Adrenal gland (tissue), 19 donors: ENCODE data around the gene SP3. TPM values are rescaled to one million over a fixed set of nuclear protein-coding genes. Genes with fewer than 3 reads are reported as not detected.

Experiments
- DNase-seq, 7 donors: peaks; one replicate each; pipeline ENCODE4 v3.0.0-alpha.2; 2019 to 2020
- H3K27ac ChIP-seq, 5 donors: fragments of 200-600 bp; sonication (generic) in 4 of 5; 1 replicate in 3 of 5; 2 replicates in 2 of 5; pipeline versions ENCODE4 v1.5.1 to v1.8.0; 2016 to 2020; ENCODE audit warnings: mild to moderate bottlenecking in 1 of 5
- H3K27me3 ChIP-seq: fragments of 200-600 bp; 2 replicates; pipeline ENCODE4 v1.8.0; 2021
- H3K36me3 ChIP-seq, 2 donors: fragments of 200-600 bp; replicated peaks in 1 of 2; 1 replicate in 1 of 2; 2 replicates in 1 of 2; pipeline versions ENCODE4 v1.5.1 to v1.8.0; 2018 to 2022
- H3K4me1 ChIP-seq, 2 donors: fragments of 200-600 bp; replicated peaks in 1 of 2; 1 replicate in 1 of 2; 2 replicates in 1 of 2; pipeline versions ENCODE4 v1.5.1 to v1.8.0; 2018 to 2021
- H3K4me3 ChIP-seq, 4 donors: fragments of 200-600 bp; sonication (generic) in 3 of 4; one replicate each; pipeline ENCODE4 v1.5.1; 2016 to 2018
- H3K9me3 ChIP-seq, 3 donors: fragments of 200-600 bp; sonication (generic) in 1 of 3; replicated peaks in 1 of 3; 1 replicate in 2 of 3; 2 replicates in 1 of 3; pipeline versions ENCODE4 v1.5.1 to v1.8.0; 2016 to 2021
- CTCF ChIP-seq, 6 experiments: fragments of 450-650 bp in 4 of 6; fragments of 200-600 bp in 2 of 6; sonication (generic) in 1 of 6; IDR thresholded peaks; 1 replicate in 5 of 6; 2 replicates in 1 of 6; pipeline versions ENCODE4 v1.5.1 to v1.8.0; 2016 to 2021; ENCODE audit warnings: antibody characterized with exemption in 6 of 6, mild to moderate bottlenecking in 2 of 6, moderate library complexity in 1 of 6
- POLR2A ChIP-seq, 2 donors: fragments of 450-650 bp; IDR thresholded peaks; one replicate each; pipeline ENCODE4 v1.6.1; 2017; ENCODE audit warnings: antibody characterized with exemption in 2 of 2, mild to moderate bottlenecking in 2 of 2, moderate library complexity in 1 of 2
- WGBS, 4 donors: extraction: QIAGEN DNeasy Blood & Tissue Kit in 2 of 4; methylation state at CpG; one replicate each; pipeline versions ENCODE4 v1.1.5 to v1.1.7; 2013 to 2017; 5-methylcytosine and 5-hydroxymethylcytosine counted together
- intact Hi-C, 2 donors: fragments of 100-400 bp; cut with DNase I; formaldehyde crosslinking; loops; one replicate each; pipeline versions ENCODE4 v1.14.1 to v1.15.0; 2022 to 2023
- long read RNA-seq, 10 donors: library from polyadenylated mRNA in 3 of 10; unstranded in 2 of 10; stranded (forward) in 1 of 10; transcript quantifications; one replicate each; pipeline ENCODE4 v2.0.0 and lab custom pipeline, GENCODE V29; 2021 to 2026
- polyA plus RNA-seq, 3 donors: library from polyadenylated mRNA; stranded (reverse); fragments of 200-250 nt in 2 of 3; fragments of 350-450 nt in 1 of 3; fragmentation: Illumina TruSeq in 1 of 3; extraction: RNeasy Lipid Tissue Mini Kit (QIAGEN cat#74804) in 1 of 3; gene quantifications; one replicate each; pipeline ENCODE4 v1.2.3, GENCODE V29; 2013 to 2014
- total RNA-seq, 9 donors: library from RNA; depleted of rRNA in 4 of 9; stranded (reverse); fragments of >200 nt in 4 of 9; fragments of 120-200 nt in 1 of 9; fragmentation: NEBNext Ultra II Directional in 1 of 9; extraction: Animal tissue kit (Norgen Biotek cat#: 25700) in 1 of 9; gene quantifications; one replicate each; pipeline versions ENCODE4 v1.1.0 to v1.2.4, GENCODE V29; 2013 to 2023
- donor health status: healthy with polysubstance abuse.
- donor health status: Bipolar disorder and iron deficiency.
- donor health status: DM: yes; HTN: yes; CAD: no.
- donor health status: DM: no; HTN: no; CAD: no.
- donor health status: DM: no; HTN: no; CAD: no.
- donor health status: DM: yes; HTN: yes; CAD: no.

SP3 gene
- total RNA-seq, result 100 to 1,000 TPM in 1 of 9 donors, 10 to 100 TPM in 8; 50.5 to 118 (median 56.4) TPM
- 10 to 100 TPM in 1 of 3 donors, 1 to 10 TPM in 2; 8.9 to 42.5 (median 10.0) TPM for polyA plus RNA-seq
- long read RNA-seq, donor 1, partial matches to known transcripts, result 0 of 2 reads
- long read RNA-seq, donor 1, other reads (novel, unspliced or antisense), result 0 of 2 reads
- long read RNA-seq, donor 2, full-length matches to known transcripts, result 3 of 3 reads
- long read RNA-seq, donor 2, partial matches to known transcripts, result 0 of 3 reads
- long read RNA-seq, donor 2, other reads (novel, unspliced or antisense), result 0 of 3 reads
- long read RNA-seq, donor 3, full-length matches to known transcripts, result 2 of 2 reads
- long read RNA-seq, donor 3, partial matches to known transcripts, result 0 of 2 reads
- long read RNA-seq, donor 3, other reads (novel, unspliced or antisense), result 0 of 2 reads
- long read RNA-seq, donor 4, partial matches to known transcripts, result 1 of 7 reads
- long read RNA-seq, donor 4, other reads (novel, unspliced or antisense), result 4 of 7 reads
- long read RNA-seq, donor 5, full-length matches to known transcripts, result 59 of 65 reads
- long read RNA-seq, donor 5, partial matches to known transcripts, result 3 of 65 reads
- long read RNA-seq, donor 5, other reads (novel, unspliced or antisense), result 3 of 65 reads
- long read RNA-seq, donor 6, full-length matches to known transcripts, result 3 of 7 reads
- long read RNA-seq, donor 6, partial matches to known transcripts, result 1 of 7 reads
- long read RNA-seq, donor 6, other reads (novel, unspliced or antisense), result 3 of 7 reads
- long read RNA-seq, donor 7, result 0 reads
- long read RNA-seq, donor 8, full-length matches to known transcripts, result 4 of 4 reads
- long read RNA-seq, donor 8, partial matches to known transcripts, result 0 of 4 reads
- long read RNA-seq, donor 8, other reads (novel, unspliced or antisense), result 0 of 4 reads
- long read RNA-seq, donor 9, full-length matches to known transcripts, result 4 of 4 reads
- long read RNA-seq, donor 9, partial matches to known transcripts, result 0 of 4 reads
- long read RNA-seq, donor 9, other reads (novel, unspliced or antisense), result 0 of 4 reads
- long read RNA-seq, donor 10, full-length matches to known transcripts, result 2 of 2 reads
- long read RNA-seq, donor 10, partial matches to known transcripts, result 0 of 2 reads
- long read RNA-seq, donor 10, other reads (novel, unspliced or antisense), result 0 of 2 reads

DNA sequence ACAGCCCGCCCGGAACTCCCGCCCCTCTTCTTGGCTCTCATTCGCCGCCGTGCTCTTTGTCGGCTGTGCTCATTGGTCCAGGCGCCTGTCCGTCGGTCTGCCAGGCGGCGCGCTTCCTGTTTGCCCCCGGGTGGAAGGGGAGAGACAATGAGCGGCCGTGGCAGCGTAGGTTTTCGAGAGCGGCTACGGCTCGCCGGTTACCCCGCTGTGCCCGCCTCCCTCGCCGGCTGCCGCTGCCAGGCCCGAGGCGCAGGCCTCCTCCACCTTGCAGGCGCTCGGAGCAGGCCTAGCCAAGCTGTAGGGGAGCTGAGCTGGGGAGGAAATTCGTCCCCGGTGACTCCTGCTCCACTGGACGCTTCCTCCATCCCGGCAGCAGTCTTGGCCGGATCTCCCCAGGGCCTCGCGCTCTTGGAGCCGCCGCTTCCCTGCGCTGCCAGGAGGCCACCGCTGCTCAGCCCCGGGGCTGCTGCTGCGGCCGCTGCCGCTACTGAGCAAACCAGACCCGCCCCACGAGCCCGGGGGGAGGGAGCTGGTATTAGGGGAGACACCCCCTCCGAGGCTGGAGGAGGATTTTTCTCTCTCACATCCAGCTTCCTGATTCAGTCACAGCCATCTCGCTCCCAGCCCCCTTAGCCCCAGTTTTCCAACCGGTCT is at the start of gene SP3:
SP3 (minus strand) TSS at position 2 of the 654 bp plus-strand sequence. CDS start 202 bp downstream, outside the sequence.
- H3K27me3 ChIP-seq, result no peaks in the 10 kb centered on the region
- H3K27ac ChIP-seq, result peak within 1 kb of the TSS; percentile 97 to 100 (median 98)
- TF ChIP-seq POLR2A (IDR thresholded peaks at IDR 0.05) (peak; percentile 70 to 92), CTCF (IDR thresholded peaks at IDR 0.05) (peak in 2 of 6 experiments; percentile 9 to 35)
- H3K4me1 ChIP-seq, result peaks cover 10 to 30% of the 10 kb centered on the region in 2 donors
- intact Hi-C loops, result no loop called here
- no peaks in the 10 kb centered on the region for H3K36me3 ChIP-seq
- H3K4me3 ChIP-seq, result peak within 1 kb of the TSS; percentile 64 to 99 (median 94)
- H3K9me3 ChIP-seq, result peaks cover 0 to 4% (median 0%) of the 10 kb centered on the region in 3 donors
- DNase-seq, result peak; percentile 98 to 99 (median 98)
- WGBS, 4 donors, result 0% methylated on average over 12 to 52 of the region's 52 CpGs

- peak overlapping the region in 1 of 5 donors; percentile 84 for H3K27ac ChIP-seq
- no peaks in the 10 kb centered on the region for H3K27me3 ChIP-seq
- 84 to 89% (median 88%) methylated on average over 2 of the region's 2 CpGs for WGBS, 4 donors
- no peaks in the 10 kb centered on the region for H3K36me3 ChIP-seq
- DNase-seq, result no peak
- H3K4me3 ChIP-seq, result no peak overlapping the region
- peaks cover 12 to 19% of the 10 kb centered on the region in 2 donors for H3K4me1 ChIP-seq
- TF ChIP-seq CTCF (IDR thresholded peaks at IDR 0.05) (no peak), POLR2A (IDR thresholded peaks at IDR 0.05) (no peak)
- intact Hi-C loops, result no loop called here
- no peaks in the 10 kb centered on the region for H3K9me3 ChIP-seq
These were observed 49.5 kb upstream of the SP3 start for GRCh38 chr2:174014699-174015070.

DNA sequence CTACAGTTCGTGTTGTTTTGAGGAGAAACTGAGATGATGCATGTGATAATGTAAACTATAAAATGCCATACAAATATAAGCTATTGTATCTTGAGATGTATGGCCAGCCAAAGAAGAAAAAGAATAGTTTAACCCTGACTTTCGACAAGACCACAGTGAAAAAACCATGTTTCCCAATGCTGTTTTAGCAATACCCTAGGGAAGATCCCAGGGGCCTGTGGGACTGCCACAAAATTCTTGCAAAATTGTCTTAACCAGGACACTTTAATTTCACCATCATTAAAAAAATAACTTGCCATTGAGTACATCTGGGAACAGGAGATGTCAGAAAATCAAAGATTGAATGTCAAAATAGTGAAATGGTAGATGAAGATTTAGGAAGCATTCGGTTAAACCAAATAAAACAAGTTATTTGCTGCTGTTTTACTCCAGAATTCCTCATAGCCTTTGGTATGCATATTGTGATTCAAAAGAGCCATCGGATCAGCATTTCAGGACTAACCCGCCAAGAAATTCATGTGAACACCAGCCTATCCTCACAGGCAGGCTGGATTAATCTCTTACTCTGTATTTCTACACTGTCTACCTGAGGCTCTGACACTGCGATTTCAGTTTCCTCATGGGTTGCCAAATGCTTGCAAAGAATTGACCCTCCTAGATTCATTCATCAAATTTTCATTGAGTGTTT is 49.0 kb upstream of the SP3 start:
- Histone ChIP-seq H3K27me3 (no peaks in the 10 kb centered on the region), H3K9me3 (no peaks in the 10 kb centered on the region), H3K27ac (peak overlapping the region in 3 of 5 donors; percentile 84 to 86 (median 86)), H3K4me3 (no peak overlapping the region), H3K4me1 (peaks cover 12 to 19% of the 10 kb centered on the region in 2 donors), H3K36me3 (no peaks in the 10 kb centered on the region)
- WGBS, 4 donors, result 83 to 92% (median 86%) methylated on average over 6 of the region's 6 CpGs
- intact Hi-C loops, result no loop called here
- no peak for TF ChIP-seq POLR2A (IDR thresholded peaks at IDR 0.05)
- TF ChIP-seq CTCF (IDR thresholded peaks at IDR 0.05), result no peak
- DNase-seq, result no peak
